Transverse colon (tissue), 4 donors: ENCODE data around the gene FYCO1. TPM values are rescaled to one million over a fixed set of nuclear protein-coding genes. Genes with fewer than 3 reads are reported as not detected.

Experiments
- DNase-seq: peaks from one replicate; pipeline ENCODE4 v3.0.0-alpha.2; 2019
- H3K27ac ChIP-seq, 4 donors: fragments of 200-600 bp; sonication (generic); 2 replicates each; pipeline ENCODE4 v1.5.1; 2016 to 2018; ENCODE audit warnings: inconsistent platforms in 4 of 4
- H3K27me3 ChIP-seq: fragments of 200-600 bp; sonication (generic); 2 replicates; pipeline ENCODE4 v1.5.1; 2017; ENCODE audit warnings: inconsistent platforms
- H3K36me3 ChIP-seq, 4 donors: fragments of 200-600 bp; sonication (generic); 2 replicates each; pipeline ENCODE4 v1.5.1; 2017 to 2019; ENCODE audit warnings: inconsistent platforms in 4 of 4
- H3K4me1 ChIP-seq, 4 donors: fragments of 200-600 bp; sonication (generic); 2 replicates each; pipeline ENCODE4 v1.5.1; 2017 to 2020; ENCODE audit warnings: inconsistent platforms in 4 of 4
- H3K4me3 ChIP-seq, 4 donors: fragments of 200-600 bp; sonication (generic); 1 replicate in 1 of 4; 2 replicates in 3 of 4; pipeline versions ENCODE4 v1.5.1 to v1.6.1; 2017 to 2019; ENCODE audit warnings: inconsistent platforms in 4 of 4
- H3K9me3 ChIP-seq, 2 donors: fragments of 200-600 bp; sonication (generic); 2 replicates each; pipeline ENCODE4 v1.5.1; 2017 to 2019; ENCODE audit warnings: inconsistent platforms in 2 of 2
- EP300 ChIP-seq: sonication (generic); formaldehyde crosslinking; IDR thresholded peaks from one replicate; pipeline ENCODE4 v1.6.1; 2017; ENCODE audit warnings: antibody characterized with exemption, low read depth
- POLR2A ChIP-seq: fragments of 450-650 bp; IDR thresholded peaks from one replicate; pipeline ENCODE4 v1.6.1; 2016; ENCODE audit warnings: antibody characterized with exemption, mild to moderate bottlenecking, moderate library complexity
- POLR2AphosphoS5 ChIP-seq, 3 donors: sonication (generic); formaldehyde crosslinking; IDR thresholded peaks; one replicate each; pipeline ENCODE4 v1.6.1; 2016; ENCODE audit warnings: antibody characterized with exemption in 3 of 3
- WGBS, 2 donors: methylation state at CpG; one replicate each; pipeline ENCODE4 v1.1.5; 2018; ENCODE audit warnings: low coverage in 1 of 2; 5-methylcytosine and 5-hydroxymethylcytosine counted together
- in situ Hi-C, 4 donors: fragments of 200-750 bp; cut with MboI; loops; one replicate each; pipeline versions ENCODE4 v1.15.0 to v1.15.1; 2017; ENCODE audit warnings: low sequenced_read_pairs in 3 of 4, low pct_ligation_motif_present in 1 of 4, low pct_unique_long_range_greater_than_20kb in 1 of 4
- intact Hi-C: fragments of 100-400 bp; cut with DNase I; formaldehyde crosslinking; loops from one replicate; pipeline ENCODE4 v1.15.1; 2023; ENCODE audit warnings: low total_unique reads
- total RNA-seq, 4 donors: library from RNA; depleted of rRNA; stranded (reverse); fragments of >200 nt; gene quantifications; one replicate each; pipeline ENCODE4 v1.1.0, GENCODE V29; 2016
- TF ChIP-seq, protein P1 (sequence below), 5 experiments: fragments of 200-600 bp in 3 of 5; fragments of 450-650 bp in 2 of 5; sonication (generic) in 3 of 5; IDR thresholded peaks; 1 replicate in 2 of 5; 2 replicates in 3 of 5; pipeline ENCODE4 v1.5.1; 2016 to 2017; ENCODE audit warnings: antibody characterized with exemption in 5 of 5, inconsistent platforms in 3 of 5, mild to moderate bottlenecking in 2 of 5, moderate library complexity in 1 of 5

The FYCO1 gene
- total RNA-seq, 4 donors from 2014 or later: 34.5 to 40.0 (median 38.1) TPM

DNA sequence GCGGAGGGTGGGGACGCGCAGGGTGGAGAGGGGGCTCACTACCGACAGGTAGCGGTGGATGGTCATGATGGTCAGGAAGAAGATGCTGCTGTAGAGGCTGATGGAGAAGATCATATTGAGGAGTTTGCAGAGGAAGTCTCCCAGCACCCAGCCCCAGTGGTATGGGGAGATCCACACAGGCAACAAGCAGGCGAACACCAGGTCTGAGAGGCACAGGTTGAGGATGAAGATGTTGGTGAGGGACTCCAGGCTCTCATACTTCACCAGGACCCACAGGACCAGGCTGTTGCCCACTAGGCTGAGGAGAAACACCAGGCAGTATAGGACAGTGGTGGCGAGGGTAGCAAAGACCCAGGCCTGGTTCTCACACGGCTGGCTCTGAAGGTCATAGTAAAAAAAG, 25.9 kb upstream of the FYCO1 start:
- TF ChIP-seq, protein P1, sequence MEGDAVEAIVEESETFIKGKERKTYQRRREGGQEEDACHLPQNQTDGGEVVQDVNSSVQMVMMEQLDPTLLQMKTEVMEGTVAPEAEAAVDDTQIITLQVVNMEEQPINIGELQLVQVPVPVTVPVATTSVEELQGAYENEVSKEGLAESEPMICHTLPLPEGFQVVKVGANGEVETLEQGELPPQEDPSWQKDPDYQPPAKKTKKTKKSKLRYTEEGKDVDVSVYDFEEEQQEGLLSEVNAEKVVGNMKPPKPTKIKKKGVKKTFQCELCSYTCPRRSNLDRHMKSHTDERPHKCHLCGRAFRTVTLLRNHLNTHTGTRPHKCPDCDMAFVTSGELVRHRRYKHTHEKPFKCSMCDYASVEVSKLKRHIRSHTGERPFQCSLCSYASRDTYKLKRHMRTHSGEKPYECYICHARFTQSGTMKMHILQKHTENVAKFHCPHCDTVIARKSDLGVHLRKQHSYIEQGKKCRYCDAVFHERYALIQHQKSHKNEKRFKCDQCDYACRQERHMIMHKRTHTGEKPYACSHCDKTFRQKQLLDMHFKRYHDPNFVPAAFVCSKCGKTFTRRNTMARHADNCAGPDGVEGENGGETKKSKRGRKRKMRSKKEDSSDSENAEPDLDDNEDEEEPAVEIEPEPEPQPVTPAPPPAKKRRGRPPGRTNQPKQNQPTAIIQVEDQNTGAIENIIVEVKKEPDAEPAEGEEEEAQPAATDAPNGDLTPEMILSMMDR (IDR thresholded peaks at IDR 0.05): no peak
- TF ChIP-seq EP300: no peak
- TF ChIP-seq POLR2A: no peak
- TF ChIP-seq POLR2AphosphoS5 (IDR thresholded peaks at IDR 0.05): no peak
- no peaks in the 10 kb centered on the region for H3K36me3 ChIP-seq
- intact Hi-C loops: no loop called here
- H3K9me3 ChIP-seq: no peaks in the 10 kb centered on the region
- 97 to 100% methylated on average over 2 to 8 of the region's 8 CpGs for WGBS, 2 donors
- H3K27me3 ChIP-seq: no peaks in the 10 kb centered on the region
- H3K4me1 ChIP-seq: no peaks in the 10 kb centered on the region
- no peak overlapping the region for H3K4me3 ChIP-seq
- in situ Hi-C loops: no loop called here
- no peak overlapping the region for H3K27ac ChIP-seq
- DNase-seq: no peak

DNA sequence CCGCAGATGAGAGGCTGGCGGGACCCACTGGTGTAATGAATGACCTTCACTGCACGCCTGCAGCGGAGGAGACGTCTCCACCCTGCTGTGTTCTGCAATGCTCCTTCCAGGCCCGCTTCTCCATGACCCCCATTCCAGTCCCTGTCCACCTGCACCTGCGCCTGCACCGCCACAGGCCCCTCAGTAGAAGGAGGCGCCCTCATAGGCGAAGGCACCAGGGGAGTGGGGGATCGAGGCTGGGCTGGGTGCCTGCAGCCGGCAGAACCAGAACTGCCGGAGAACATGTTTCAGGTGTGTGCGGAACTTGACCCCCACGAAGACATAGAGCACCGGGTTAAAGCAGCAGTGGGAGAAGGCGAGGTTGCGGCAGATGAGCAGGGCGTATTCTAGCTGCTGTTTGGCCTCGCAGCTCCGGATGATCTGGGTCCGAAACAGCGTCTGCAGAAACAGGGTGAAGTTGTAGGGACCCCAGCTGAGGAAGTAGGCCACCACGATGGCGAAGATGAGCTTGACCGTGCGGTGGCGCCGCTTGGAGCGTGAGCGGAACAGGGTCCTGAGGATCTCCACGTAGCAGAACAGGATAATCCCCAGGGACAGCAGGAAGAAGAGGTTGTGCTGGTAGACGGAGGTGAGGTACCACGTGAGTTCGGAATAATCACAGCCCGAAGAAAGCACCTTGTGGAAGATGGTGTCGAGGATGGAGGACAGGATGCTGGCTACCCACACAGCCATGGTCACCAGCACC, 25.3 kb upstream of the FYCO1 start:
- Histone ChIP-seq H3K4me1 (no peaks in the 10 kb centered on the region), H3K27me3 (no peaks in the 10 kb centered on the region), H3K27ac (no peak overlapping the region), H3K36me3 (no peaks in the 10 kb centered on the region), H3K4me3 (no peak overlapping the region), H3K9me3 (no peaks in the 10 kb centered on the region)
- in situ Hi-C loops: no loop called here
- 94 to 96% methylated on average over 22 to 37 of the region's 37 CpGs for WGBS, 2 donors
- TF ChIP-seq, protein P1 (IDR thresholded peaks at IDR 0.05): no peak
- TF ChIP-seq POLR2A (no peak), EP300 (no peak), POLR2AphosphoS5 (IDR thresholded peaks at IDR 0.05) (no peak)
- intact Hi-C loops: no loop called here
- no peak for DNase-seq

DNA sequence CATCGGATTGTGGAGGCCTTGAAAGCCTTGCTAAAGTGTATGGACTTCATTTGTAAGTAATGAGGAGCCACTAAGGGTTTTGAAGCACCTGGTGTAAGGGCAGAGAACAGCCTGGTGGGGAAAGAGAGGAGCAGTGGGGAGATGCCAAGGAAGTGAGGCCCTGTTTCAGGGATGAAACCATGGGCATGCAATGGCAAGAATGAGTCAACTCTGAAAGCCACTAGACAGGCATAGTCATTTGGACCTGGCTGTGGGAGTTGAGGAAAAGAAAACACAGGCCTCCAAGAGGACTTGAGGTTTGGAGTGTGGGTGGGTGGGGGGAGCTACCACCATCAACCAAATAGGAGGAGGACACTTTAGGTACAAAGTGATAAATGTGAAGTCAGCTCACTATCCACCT, 24.1 kb upstream of the FYCO1 start:
- in situ Hi-C loops: no loop called here
- Histone ChIP-seq H3K36me3 (no peaks in the 10 kb centered on the region), H3K4me3 (no peak overlapping the region), H3K27ac (no peak overlapping the region), H3K4me1 (no peaks in the 10 kb centered on the region), H3K27me3 (no peaks in the 10 kb centered on the region), H3K9me3 (no peaks in the 10 kb centered on the region)
- 83 to 100% methylated on average over 1 of the region's 1 CpG for WGBS, 2 donors
- TF ChIP-seq POLR2A (no peak), POLR2AphosphoS5 (IDR thresholded peaks at IDR 0.05) (no peak), EP300 (no peak)
- TF ChIP-seq, protein P1 (IDR thresholded peaks at IDR 0.05): no peak
- no peak for DNase-seq
- intact Hi-C loops: no loop called here

DNA sequence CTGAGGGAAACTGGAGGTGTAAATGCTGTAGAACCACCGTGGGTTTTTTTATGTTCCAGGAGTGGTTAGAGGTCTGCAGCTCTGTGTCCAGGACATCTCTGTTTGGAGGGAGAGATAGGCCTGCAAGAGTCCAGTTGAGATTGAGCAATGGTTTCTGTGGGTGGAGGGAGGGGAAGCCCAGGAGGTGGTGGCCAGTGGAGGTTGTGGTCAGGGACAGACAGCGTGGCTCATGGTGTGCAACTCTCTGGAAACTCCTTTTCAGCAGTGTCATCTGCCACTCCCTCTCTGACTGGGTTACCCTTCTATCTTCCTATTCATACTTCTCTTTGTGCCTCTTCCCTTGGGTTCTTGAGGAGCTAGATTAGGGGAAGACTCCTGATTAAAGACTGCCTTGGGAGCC, 22.1 kb upstream of the FYCO1 start:
- no peak for DNase-seq
- in situ Hi-C loops: no loop called here

More for the DNA sequence above, 22.1 kb upstream of the FYCO1 start:
- no peaks in the 10 kb centered on the region for H3K4me1 ChIP-seq
- H3K4me3 ChIP-seq: no peak overlapping the region
- no peak overlapping the region for H3K27ac ChIP-seq
- no peaks in the 10 kb centered on the region for H3K9me3 ChIP-seq
- WGBS, 2 donors: 83% methylated on average over 2 of the region's 2 CpGs; no CpG with 5 or more reads in 1 of the 2 donors
- TF ChIP-seq EP300 (no peak), POLR2A (no peak), POLR2AphosphoS5 (IDR thresholded peaks at IDR 0.05) (no peak)
- TF ChIP-seq, protein P1 (IDR thresholded peaks at IDR 0.05): no peak
- no peaks in the 10 kb centered on the region for H3K27me3 ChIP-seq
- intact Hi-C loops: no loop called here
- no peaks in the 10 kb centered on the region for H3K36me3 ChIP-seq
